Adrenal gland (tissue), 12 donors: ENCODE data around the gene ADAMTS12. TPM values are rescaled to one million over a fixed set of nuclear protein-coding genes. Genes with fewer than 3 reads are reported as not detected.

Source experiments
- DNase-seq, 7 donors: peaks; one replicate each; pipeline ENCODE4 v3.0.0-alpha.2; 2019 to 2020
- H3K27ac ChIP-seq, 5 donors: fragments of 200-600 bp; sonication (generic) in 4 of 5; 1 replicate in 3 of 5; 2 replicates in 2 of 5; pipeline versions ENCODE4 v1.5.1 to v1.8.0; 2016 to 2020; ENCODE audit warnings: mild to moderate bottlenecking in 1 of 5
- H3K27me3 ChIP-seq: fragments of 200-600 bp; 2 replicates; pipeline ENCODE4 v1.8.0; 2021
- H3K36me3 ChIP-seq, 2 donors: fragments of 200-600 bp; replicated peaks in 1 of 2; 1 replicate in 1 of 2; 2 replicates in 1 of 2; pipeline versions ENCODE4 v1.5.1 to v1.8.0; 2018 to 2022
- H3K4me1 ChIP-seq, 2 donors: fragments of 200-600 bp; replicated peaks in 1 of 2; 1 replicate in 1 of 2; 2 replicates in 1 of 2; pipeline versions ENCODE4 v1.5.1 to v1.8.0; 2018 to 2021
- H3K4me3 ChIP-seq, 4 donors: fragments of 200-600 bp; sonication (generic) in 3 of 4; one replicate each; pipeline ENCODE4 v1.5.1; 2016 to 2018
- H3K9me3 ChIP-seq, 3 donors: fragments of 200-600 bp; sonication (generic) in 1 of 3; replicated peaks in 1 of 3; 1 replicate in 2 of 3; 2 replicates in 1 of 3; pipeline versions ENCODE4 v1.5.1 to v1.8.0; 2016 to 2021
- POLR2A ChIP-seq, 2 donors: fragments of 450-650 bp; IDR thresholded peaks; one replicate each; pipeline ENCODE4 v1.6.1; 2017; ENCODE audit warnings: antibody characterized with exemption in 2 of 2, mild to moderate bottlenecking in 2 of 2, moderate library complexity in 1 of 2
- WGBS, 4 donors: extraction: QIAGEN DNeasy Blood & Tissue Kit in 2 of 4; methylation state at CpG; one replicate each; pipeline versions ENCODE4 v1.1.5 to v1.1.7; 2013 to 2017; 5-methylcytosine and 5-hydroxymethylcytosine counted together
- intact Hi-C, 2 donors: fragments of 100-400 bp; cut with DNase I; formaldehyde crosslinking; loops; one replicate each; pipeline versions ENCODE4 v1.14.1 to v1.15.0; 2022 to 2023
- polyA plus RNA-seq, 3 donors: library from polyadenylated mRNA; stranded (reverse); fragments of 200-250 nt in 2 of 3; fragments of 350-450 nt in 1 of 3; fragmentation: Illumina TruSeq in 1 of 3; extraction: RNeasy Lipid Tissue Mini Kit (QIAGEN cat#74804) in 1 of 3; gene quantifications; one replicate each; pipeline ENCODE4 v1.2.3, GENCODE V29; 2013 to 2014
- total RNA-seq, 9 donors: library from RNA; depleted of rRNA in 4 of 9; stranded (reverse); fragments of >200 nt in 4 of 9; fragments of 120-200 nt in 1 of 9; fragmentation: NEBNext Ultra II Directional in 1 of 9; extraction: Animal tissue kit (Norgen Biotek cat#: 25700) in 1 of 9; gene quantifications; one replicate each; pipeline versions ENCODE4 v1.1.0 to v1.2.4, GENCODE V29; 2013 to 2023
- TF ChIP-seq, protein P1 (sequence below), 6 experiments: fragments of 450-650 bp in 4 of 6; fragments of 200-600 bp in 2 of 6; sonication (generic) in 1 of 6; IDR thresholded peaks; 1 replicate in 5 of 6; 2 replicates in 1 of 6; pipeline versions ENCODE4 v1.5.1 to v1.8.0; 2016 to 2021; ENCODE audit warnings: antibody characterized with exemption in 6 of 6, mild to moderate bottlenecking in 2 of 6, moderate library complexity in 1 of 6
- donor health status: healthy with polysubstance abuse.
- donor health status: Bipolar disorder and iron deficiency.
- donor health status: DM: yes; HTN: yes; CAD: no.
- donor health status: DM: no; HTN: no; CAD: no.
- donor health status: DM: no; HTN: no; CAD: no.
- donor health status: DM: yes; HTN: yes; CAD: no.

Gene ADAMTS12
- total and polyA plus RNA-seq, 12 donors = 1.9 to 76.1 (median 10.5) TPM

- no peaks in the 10 kb centered on the region for H3K9me3 ChIP-seq
- H3K27ac ChIP-seq = no peak overlapping the region
- H3K4me1 ChIP-seq = peaks cover 0 to 6% of the 10 kb centered on the region in 2 donors
- DNase-seq = no peak
- 69 to 89% (median 87%) methylated on average over 3 of the region's 3 CpGs for WGBS, 4 donors
- H3K36me3 ChIP-seq = no peaks in the 10 kb centered on the region
- intact Hi-C loops = no loop called here
- H3K4me3 ChIP-seq = no peak overlapping the region
- no peaks in the 10 kb centered on the region for H3K27me3 ChIP-seq
- TF ChIP-seq, protein P1, sequence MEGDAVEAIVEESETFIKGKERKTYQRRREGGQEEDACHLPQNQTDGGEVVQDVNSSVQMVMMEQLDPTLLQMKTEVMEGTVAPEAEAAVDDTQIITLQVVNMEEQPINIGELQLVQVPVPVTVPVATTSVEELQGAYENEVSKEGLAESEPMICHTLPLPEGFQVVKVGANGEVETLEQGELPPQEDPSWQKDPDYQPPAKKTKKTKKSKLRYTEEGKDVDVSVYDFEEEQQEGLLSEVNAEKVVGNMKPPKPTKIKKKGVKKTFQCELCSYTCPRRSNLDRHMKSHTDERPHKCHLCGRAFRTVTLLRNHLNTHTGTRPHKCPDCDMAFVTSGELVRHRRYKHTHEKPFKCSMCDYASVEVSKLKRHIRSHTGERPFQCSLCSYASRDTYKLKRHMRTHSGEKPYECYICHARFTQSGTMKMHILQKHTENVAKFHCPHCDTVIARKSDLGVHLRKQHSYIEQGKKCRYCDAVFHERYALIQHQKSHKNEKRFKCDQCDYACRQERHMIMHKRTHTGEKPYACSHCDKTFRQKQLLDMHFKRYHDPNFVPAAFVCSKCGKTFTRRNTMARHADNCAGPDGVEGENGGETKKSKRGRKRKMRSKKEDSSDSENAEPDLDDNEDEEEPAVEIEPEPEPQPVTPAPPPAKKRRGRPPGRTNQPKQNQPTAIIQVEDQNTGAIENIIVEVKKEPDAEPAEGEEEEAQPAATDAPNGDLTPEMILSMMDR (IDR thresholded peaks at IDR 0.05) = no peak
- TF ChIP-seq POLR2A (IDR thresholded peaks at IDR 0.05) = no peak
Measured at GRCh38 chr5:33738097-33738496, 153.7 kb downstream of the ADAMTS12 start.

DNA sequence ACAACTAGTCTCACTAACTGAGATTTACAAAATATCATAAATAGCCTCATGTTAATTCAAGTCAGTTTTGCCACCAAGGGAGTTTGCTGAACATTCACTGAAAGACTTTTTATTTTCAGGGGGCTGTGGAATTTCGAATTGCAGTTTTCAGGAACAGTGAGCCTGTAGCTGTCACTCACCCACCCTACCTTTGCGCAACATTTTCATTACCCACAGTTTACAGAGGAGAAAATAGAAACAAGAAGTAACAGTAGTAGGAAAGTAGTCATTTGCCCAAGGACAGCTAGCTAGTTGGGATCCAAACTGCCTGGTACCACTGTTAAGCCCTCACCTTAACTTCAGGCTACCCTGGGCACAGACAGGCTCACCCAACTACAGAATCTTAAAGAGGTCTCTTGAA, 154.1 kb downstream of the ADAMTS12 start:
- intact Hi-C loops = no loop called here
- H3K27ac ChIP-seq = no peak overlapping the region
- WGBS, 4 donors = 70 to 82% (median 79%) methylated on average over 2 of the region's 2 CpGs

GRCh38 chr5:33737284-33737683, 154.5 kb downstream of the ADAMTS12 start:
- Histone ChIP-seq H3K4me3 (no peak overlapping the region), H3K4me1 (peaks cover 0 to 6% of the 10 kb centered on the region in 2 donors), H3K36me3 (no peaks in the 10 kb centered on the region), H3K27me3 (no peaks in the 10 kb centered on the region), H3K27ac (no peak overlapping the region), H3K9me3 (no peaks in the 10 kb centered on the region)
- DNase-seq = no peak
- WGBS, 4 donors = 49 to 86% (median 77%) methylated on average over 1 of the region's 1 CpG
- intact Hi-C loops = no loop called here
- TF ChIP-seq, protein P1 (IDR thresholded peaks at IDR 0.05) = no peak
- no peak for TF ChIP-seq POLR2A (IDR thresholded peaks at IDR 0.05)

More for the DNA sequence above, 154.1 kb downstream of the ADAMTS12 start:
- no peak for TF ChIP-seq POLR2A (IDR thresholded peaks at IDR 0.05)
- TF ChIP-seq, protein P1 (IDR thresholded peaks at IDR 0.05) = no peak
- Histone ChIP-seq H3K27me3 (no peaks in the 10 kb centered on the region), H3K4me1 (peaks cover 0 to 6% of the 10 kb centered on the region in 2 donors), H3K9me3 (no peaks in the 10 kb centered on the region), H3K36me3 (no peaks in the 10 kb centered on the region), H3K4me3 (no peak overlapping the region)
- DNase-seq = no peak

DNA sequence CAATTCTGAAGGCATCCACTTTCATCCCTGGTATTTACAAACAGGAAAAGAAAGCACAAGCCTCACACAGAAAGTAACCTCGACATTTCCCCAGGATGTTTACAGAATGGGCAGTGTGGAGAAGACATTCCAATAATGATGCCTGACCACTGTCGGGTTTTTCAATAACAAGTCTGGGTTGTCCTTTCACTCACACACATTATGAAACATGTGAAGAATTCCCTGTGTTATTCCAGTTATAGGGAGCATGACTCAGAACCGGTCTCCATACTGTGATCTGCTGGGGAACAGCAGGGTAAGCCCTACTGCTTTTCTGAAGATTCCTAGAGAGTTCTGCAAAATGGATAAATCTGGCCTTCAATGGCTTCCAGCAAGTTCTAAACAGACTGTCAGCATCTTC, 155.3 kb downstream of the ADAMTS12 start:
- no peak overlapping the region for H3K4me3 ChIP-seq
- intact Hi-C loops = no loop called here
- no peak for DNase-seq
- no peak for TF ChIP-seq POLR2A (IDR thresholded peaks at IDR 0.05)
- TF ChIP-seq, protein P1 (IDR thresholded peaks at IDR 0.05) = no peak
- no peaks in the 10 kb centered on the region for H3K27me3 ChIP-seq
- 51 to 71% (median 65%) methylated on average over 3 of the region's 3 CpGs for WGBS, 4 donors
- H3K4me1 ChIP-seq = peaks cover 0 to 6% of the 10 kb centered on the region in 2 donors
- H3K36me3 ChIP-seq = no peaks in the 10 kb centered on the region
- H3K27ac ChIP-seq = peak overlapping the region in 1 of 5 donors; percentile 6
- H3K9me3 ChIP-seq = no peaks in the 10 kb centered on the region
